HG03045 (cell line): Measurements from ENCODE around the gene TCEA2.
"Not testable (repeated sequence)": the region's sequence is repeated elsewhere in the genome, so short reads cannot be mapped to it uniquely, and the experiment has no call there.

ENCODE experiments used
- ATAC-seq: cut with Tn5 transposase; IDR thresholded peaks from one replicate; pipeline ENCODE4 v1.9.1; 2021; ENCODE audit warnings: mild to moderate bottlenecking, moderate library complexity; ENCODE audit not compliant: unreplicated experiment

TCEA2 gene

DNA sequence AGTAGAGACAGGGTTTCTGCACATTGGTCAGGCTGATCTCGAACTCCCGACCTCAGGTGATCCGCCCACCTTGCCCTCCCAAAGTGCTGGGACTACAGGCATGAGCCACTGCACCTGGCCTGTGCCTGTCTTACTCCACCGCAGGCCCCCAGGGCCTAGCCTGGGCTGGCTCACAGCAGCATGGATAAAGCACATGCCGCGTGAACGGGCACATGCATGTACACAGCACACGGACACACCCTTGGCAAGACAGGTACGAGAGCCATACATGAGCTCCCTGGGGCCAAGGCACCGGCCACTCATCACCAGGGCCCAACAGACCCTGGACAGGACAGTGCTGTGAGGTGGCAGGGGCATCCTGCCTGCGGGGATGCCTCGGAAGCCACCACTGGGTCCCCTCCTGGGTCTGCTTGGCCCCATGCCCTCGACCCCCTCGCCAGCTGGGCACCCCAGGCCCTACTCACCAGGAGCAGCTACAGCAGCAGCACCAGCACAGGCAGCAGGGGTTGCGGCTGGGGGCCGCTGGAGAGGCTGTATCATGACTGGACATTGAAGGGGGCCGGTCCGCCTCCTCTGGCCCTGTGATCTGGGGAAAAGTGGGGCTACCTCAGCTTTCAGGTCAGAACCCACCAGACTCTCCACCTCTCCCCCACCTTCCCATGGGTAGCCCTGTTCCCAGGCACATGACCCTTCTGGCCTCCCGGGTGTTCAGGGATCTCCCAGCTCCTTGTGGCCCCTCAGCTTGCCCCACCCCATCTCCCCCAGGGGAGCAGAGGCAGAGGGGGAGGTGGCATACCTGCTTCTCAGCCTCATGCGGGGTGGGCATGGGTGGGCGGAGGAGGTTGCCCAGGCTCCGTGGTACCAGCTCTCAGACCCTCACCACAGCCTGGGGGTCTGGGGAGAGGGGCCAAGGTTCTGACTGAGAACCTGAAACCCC, 13.3 kb downstream of the TCEA2 start:
- ATAC-seq, result no peak

DNA sequence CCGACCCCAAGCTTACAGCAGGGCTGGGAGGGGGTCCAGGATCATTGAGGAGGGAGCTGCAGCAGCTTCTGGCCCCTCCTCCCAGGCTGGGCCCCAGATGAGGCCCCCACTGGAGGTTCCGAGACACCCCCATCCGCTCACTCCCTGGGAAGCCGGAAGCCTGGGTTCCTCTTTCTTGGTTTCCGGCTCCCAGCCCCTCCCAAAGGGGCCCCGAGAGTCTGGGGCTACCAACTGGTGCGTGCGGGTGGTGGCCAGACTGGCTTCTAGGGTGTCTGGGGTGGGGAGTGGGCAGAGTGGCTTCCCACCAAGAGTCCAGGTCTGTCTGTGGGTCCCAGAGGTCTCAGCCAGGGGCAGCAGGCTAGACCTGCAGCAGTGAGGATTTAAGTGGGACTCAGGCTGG, 14.1 kb downstream of the TCEA2 start:
- ATAC-seq, result no peak

DNA sequence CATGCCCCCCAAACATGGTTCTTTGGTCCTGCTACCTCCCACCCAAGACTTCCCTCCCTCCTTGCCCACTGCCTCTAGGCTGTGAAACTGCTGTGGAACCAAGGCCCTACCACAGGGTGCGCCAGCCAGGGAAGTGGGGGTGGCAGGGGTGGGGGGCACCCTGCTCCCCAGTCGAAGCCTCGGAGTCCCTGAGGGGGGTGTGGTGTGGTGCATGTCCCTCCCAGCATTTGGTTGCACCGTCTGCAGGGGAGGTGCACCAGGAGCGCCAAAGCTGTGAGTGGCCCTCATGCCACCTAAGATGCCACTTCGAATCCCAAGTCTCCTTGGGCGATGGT, 14.5 kb downstream of the TCEA2 start:
- no peak for ATAC-seq

DNA sequence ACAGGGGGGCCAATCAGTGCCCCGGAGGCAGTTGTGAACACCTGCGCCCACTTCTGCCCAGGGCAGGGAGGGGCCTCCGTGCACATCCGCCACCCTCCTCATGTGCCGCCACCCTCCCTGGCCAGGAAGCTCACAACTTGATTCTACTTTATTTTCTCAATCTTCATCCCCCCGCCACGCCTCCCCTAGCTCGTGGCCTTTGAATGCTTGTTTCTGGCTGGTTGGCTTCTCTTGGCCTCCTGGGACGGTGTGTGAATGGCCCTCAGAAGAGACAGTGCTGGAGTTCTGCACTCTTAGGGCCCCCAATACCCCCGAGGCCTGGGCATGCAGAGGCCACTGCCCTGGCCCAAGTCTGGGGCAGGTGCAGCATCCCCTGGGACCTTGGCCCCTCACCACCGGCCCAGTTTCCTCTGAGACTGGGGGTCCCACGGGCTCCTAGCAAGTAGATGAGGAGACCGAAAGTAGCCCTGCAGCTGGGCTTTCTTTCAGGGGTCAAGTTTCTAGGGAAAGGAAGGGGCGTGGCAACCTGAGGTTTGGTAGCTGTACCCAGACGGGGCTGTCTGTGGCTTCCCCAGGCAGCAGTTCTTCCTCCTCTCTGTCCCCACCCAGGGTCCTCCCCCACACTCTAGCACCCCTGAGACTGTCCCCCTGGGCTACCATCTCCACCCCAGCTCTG, 15.0 kb downstream of the TCEA2 start:
- no peak for ATAC-seq

DNA sequence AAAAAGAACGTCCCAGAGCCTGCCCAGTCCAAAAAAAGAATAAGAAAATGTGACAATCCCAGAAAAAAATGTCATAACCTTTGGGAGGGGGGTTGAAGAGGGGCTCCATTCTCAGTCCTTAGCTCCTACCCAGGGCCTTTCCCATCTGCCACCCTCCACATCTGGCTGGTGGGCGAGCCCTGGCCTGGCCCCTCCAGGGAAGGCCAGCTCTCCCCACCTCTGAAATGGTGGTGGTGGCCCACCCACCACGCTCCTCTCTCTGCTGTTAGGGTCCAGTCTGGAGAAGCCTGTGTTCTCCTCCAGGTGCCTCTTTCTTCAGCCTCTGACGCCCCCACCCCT, 15.9 kb downstream of the TCEA2 start:
- no peak for ATAC-seq

DNA sequence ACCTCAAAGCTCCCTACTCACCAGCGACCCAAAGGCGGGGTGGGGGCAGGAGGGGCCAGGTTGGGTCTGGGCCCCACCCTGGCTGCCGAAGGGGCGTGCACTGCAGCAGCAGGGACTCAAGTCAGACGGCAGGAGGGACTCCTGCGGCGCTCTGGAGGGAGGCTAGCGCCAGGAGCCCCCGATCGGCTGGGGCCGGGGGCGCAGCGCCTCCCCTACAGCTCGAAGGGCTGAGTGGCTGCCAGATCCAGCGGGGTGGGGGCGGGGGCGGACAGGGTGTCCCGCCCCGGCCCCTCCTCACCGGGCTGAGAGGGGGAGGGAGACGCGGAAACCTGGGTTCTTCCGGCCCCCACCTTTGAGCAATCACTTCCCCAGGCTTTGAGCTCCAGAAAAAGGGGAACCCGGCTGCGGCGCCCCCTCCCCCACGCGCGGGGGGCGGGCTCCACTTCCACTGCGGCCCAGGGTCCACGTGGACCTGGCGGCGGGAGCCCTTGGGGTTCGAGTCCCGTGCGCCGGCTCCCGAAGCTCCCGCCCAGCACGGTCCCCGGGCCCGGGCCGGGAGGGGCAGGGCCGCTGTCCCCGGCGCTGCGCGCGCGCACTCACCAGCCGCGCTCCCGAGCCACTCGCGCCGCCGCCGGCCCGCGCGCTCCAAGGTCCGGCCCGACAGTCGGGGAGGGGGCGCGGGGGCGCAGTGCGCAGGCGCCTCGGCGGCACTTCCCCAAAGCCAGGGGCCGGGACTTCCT, 16.4 kb downstream of the TCEA2 start, which contains the start of gene RGS19:
Gene RGS19 (minus strand): TSS at position 246 of the 740 bp plus-strand sequence. CDS start 2,632 bp downstream, outside the sequence.
- peak; percentile 39 for ATAC-seq

DNA sequence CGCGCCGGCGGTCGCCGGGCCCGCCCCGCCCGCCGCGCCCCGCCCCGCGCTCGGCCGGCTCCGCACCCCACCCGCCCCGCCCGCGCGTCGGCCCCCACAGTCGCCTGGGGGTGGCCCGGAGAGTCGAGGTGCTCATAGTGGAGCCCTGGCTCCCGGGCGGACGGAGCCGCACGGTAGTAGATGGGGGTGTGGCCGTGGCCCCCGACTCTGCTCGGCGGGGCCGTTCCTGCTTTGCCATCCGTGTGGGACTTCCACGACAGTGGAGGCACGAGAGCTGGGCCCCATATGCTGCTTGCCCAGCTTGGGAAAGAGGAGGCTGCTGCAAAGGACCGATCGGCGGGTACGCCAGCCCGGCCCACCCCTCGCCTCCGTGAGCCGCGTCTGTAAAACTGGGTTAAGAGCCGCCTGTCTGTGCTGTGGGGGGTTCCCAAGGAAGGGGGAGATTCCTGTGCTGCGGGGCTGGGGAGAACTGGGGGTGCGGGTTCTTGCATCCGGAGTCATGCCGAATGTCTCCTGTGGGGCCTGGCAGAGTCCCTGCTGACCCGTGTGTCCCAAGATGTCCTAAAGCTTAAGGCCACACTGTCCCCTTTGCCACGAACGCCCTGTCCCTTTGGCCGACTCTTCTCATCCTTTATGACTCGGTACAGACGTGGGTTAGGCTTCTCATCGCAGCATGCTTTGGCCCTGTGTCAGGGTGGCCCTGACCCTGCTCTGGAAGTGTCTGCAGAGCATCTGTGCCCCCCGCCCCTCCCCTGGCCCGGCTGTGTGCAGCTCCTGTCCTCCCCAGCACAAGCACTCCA, 17.2 kb downstream of the TCEA2 start, which contains the start of gene OPRL1:
Gene OPRL1 (plus strand): TSS at position 70 of the 800 bp plus-strand sequence. CDS start 12,639 bp downstream, outside the sequence.
- ATAC-seq, result no peak

DNA sequence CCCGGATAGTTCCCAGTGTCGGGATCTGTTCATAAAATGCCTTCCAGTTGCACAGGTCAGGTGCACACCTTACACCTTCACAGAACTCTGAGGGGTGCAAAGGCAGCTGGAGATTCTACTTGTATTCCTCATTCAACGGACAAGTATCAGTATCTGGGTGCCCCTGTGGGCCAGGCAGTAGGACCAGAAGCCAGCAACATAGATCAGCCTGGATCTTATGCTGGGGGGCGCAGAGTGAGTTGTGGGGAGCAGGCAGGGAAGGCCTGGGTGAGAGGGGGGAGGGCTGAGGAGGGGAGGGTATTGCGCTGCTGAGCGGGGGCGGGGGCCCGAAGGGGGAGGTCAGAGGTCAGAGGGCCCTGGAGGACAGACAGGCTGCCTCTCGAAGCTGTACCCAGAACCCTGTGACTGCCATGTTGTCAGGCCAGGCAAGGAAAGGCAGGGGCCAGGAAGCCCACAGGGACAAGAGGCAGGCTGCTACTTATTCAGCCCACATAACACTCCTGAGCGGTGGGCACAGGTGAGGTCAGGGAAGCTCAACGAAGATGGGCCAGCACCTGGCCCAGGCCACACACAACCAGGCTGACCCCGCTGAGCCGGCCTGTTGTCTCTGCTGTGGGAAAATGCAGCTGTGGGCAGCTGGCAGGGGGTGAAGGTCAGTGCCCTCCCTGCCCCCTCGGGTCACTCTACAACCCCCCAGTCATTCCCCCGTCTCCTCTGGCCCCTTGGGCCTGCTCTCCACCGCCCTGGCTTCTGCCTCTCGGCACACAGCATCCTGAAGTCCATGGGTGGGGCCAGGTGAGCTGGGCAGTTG, 18.0 kb downstream of the TCEA2 start:
- ATAC-seq, result no peak

DNA sequence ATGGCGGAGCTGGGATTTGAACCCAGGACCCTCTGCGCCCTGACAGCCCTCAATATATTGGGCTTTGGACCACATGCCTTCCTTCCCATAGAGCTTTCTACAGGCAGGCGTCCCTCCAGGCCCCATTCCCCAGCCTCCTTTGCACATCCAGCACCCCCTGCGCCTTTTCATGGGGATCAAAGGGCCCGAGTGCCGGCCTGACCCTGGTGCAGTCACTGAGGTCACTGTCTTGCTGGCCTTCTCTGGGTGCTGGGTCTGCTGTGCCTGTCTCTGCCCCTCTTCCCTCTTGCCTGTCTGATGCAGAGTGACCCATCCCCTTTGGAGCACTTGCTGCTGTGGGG, 18.6 kb downstream of the TCEA2 start:
- ATAC-seq, result no peak

DNA sequence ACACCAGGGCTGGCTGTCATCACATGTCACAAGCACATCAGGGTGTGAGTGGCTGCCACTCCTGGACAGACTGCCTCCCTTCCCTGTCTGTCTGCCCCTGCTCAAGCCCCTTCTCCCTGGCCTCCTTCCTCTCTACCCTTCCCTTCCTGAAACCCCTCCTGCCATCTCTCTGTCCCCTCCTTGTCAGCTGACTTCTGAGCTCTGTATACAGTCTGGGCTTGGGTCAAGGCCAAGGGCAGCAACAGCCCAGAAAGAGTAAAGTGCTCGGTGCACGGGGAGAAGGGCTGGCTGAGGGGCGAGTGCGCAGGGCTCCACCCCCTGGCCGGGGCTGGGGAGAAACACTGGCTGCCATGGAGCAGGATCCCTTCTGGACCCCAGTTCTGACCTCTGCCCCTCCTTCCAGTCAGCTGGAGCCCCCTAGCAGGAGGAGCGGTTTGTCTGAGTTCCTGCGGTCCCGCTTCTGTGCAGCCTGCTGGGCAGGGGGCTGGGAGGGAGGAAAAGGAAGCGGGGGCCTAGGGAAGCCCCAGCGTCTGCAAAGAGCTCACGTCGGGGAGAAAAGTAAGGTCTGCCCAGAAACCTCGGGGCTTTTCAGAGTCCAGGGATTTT, 19.2 kb downstream of the TCEA2 start:
- ATAC-seq, result no peak

DNA sequence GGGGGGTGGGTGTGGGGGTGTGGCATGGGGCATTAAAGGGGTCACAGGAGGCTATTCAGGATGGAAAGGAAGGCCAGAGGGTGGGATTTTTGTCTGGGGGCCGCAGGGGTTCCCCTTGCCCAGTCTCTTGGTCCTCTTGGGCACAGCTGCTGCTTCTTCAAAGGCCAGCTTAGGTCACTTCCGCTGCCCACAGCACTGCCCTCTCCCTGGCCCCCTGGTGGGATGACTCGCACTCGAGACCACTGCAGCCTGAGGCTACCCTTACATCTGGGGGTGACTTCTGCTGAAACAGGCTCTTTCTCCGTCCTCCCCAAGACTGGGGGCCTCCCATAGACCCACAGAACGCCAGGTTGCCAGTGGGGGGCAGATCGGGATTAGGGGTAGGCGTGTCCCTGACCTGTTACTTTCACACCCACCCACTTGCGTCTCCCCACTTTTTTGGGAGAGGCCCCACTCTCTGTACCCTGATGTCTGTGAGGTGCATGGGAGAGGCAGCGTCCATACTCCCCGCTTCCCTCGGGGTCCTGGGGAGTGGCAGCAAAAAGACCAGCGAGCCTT, 19.9 kb downstream of the TCEA2 start:
- no peak for ATAC-seq

DNA sequence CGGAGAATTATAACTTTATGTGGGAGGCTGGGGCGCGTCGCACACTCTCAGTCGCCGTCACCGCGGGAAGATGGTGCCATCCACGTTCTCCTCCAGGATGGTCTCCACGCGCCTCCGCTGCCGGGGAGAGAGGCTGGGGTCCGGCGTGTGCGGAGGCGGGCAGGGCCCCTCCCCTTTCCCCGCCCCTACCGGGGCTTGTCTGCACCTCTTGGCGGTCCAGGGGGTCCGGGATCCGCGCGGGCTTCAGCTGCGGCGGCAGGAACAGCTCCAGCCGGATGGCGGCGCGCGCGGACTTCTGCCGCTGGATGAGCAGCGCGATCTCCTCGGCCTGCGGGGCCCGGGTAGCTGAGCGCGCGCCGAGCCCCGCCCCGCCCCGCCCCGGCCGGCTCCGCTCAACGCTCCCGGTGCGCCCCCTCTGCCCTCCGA, 20.4 kb downstream of the TCEA2 start:
- ATAC-seq, result no peak

DNA sequence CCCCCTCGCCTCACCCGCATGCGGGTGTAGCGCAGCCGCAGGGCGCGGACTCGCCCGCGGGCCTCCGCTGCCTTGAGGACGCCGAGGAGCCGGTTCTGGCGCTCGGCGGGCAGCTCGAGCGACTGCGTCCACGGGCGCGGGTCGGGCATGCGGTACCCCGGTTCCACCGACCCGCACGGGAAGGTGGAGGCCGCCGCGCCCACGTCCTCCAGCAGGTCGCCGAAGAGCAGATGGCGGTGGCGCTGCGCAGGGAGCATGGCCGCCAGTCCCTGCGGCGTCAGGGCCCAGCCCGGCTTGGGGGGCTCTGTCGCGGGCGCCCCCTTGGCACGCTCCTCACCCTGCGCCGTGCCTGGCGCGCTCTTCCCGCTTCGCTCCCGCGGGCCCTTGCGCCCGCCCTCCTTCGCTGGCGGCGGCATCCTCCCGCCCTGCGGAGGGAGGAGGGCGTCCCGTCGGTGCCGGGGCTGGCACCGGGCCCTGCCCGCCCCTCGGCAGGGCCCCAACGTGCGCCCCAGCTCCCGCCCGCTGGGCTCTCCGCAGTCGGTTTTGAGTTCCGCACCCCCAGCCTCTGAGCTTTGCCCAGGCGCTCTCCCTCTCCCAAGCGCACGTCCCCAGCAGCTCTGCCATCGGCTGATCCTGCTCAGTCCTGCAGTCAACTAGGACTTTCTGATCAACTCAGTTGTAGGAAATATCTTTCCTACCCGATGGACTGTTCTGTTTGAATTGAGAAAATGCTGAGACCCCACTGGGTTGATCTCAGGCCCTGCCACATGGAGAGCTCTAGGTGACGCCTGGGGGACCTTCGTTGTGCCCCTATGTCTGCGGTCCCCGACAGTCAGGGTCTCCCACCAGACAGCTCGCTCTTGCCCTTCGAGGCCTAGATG, 21.0 kb downstream of the TCEA2 start, which contains the start of gene LKAAEAR1:
Gene LKAAEAR1 (minus strand): TSS at position 595 of the 881 bp plus-strand sequence. CDS start 179 bp downstream, at position 416.
- ATAC-seq, result no peak

DNA sequence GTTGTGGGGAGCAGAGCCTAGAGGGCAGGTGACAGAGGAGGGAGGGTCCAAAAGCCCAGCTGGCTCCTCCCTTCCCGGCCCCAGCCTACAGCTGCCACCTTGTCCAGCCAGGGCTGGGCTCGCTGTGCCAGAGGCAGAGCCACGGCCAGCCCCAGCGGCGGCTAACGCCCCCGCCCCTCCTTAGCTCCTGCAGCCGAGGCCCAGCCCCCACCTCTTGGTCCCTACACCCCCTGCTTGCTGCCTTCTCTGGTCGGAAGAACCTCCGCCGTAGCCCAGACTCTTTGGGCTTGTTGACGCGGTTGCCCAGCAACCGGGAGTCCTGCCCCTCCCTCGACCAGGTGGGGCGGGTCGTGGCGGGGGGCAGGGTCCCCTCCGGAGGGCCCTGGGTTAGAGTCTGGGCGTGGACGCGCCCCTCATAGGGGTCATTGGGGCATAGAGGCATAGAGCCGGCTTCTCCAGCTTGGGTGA, 21.7 kb downstream of the TCEA2 start:
- no peak for ATAC-seq

DNA sequence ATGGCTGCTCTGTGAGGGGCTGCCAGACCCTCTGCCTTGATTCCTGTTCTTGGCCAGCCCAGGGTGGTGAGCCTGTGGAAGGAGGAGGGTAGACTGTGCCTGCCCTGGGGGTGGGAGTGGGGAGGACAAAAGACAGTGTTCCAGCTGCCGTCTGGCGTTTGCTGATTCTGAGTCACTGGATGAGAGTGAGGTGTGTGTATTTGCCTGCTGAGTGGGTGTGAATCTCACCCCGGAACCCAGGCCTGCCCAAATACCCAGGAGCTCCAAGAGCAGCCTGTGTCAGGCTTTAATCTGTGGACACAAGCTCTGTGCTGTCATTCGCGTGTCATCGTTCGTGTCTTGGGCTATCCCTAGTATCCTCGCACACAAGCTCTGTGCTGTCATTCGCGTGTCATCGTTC, 23.8 kb downstream of the TCEA2 start:
- ATAC-seq, result no peak

DNA sequence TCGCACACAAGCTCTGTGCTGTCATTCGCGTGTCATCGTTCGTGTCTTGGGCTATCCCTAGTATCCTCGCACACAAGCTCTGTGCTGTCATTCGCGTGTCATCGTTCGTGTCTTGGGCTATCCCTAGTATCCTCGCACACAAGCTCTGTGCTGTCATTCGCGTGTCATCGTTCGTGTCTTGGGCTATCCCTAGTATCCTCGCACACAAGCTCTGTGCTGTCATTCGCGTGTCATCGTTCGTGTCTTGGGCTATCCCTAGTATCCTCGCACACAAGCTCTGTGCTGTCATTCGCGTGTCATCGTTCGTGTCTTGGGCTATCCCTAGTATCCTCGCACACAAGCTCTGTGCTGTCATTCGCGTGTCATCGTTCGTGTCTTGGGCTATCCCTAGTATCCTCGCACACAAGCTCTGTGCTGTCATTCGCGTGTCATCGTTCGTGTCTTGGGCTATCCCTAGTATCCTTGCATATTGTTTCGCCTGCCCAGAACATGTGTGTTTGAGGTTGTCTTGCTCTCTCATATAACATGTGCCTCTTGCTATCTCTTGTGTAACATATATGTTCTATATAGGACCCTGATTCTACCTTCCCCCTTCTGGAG, 24.3 kb downstream of the TCEA2 start:
- ATAC-seq, result not testable (repeated sequence)

DNA sequence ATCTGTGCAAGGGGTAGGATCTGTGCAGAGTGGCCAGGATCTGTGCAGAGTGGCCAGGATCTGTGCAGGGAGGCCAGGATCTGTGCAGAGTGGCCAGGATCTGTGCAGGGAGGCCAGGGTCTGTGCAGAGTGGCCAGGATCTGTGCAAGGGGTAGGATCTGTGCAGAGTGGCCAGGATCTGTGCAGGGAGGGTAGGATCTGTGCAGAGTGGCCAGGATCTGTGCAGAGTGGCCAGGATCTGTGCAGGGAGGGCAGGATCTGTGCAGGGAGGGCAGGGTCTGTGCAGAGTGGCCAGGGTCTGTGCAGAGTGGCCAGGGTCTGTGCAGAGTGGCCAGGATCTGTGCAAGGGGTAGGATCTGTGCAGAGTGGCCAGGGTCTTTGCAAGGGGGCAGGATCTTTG, 25.6 kb downstream of the TCEA2 start:
- ATAC-seq, result not testable (repeated sequence)

DNA sequence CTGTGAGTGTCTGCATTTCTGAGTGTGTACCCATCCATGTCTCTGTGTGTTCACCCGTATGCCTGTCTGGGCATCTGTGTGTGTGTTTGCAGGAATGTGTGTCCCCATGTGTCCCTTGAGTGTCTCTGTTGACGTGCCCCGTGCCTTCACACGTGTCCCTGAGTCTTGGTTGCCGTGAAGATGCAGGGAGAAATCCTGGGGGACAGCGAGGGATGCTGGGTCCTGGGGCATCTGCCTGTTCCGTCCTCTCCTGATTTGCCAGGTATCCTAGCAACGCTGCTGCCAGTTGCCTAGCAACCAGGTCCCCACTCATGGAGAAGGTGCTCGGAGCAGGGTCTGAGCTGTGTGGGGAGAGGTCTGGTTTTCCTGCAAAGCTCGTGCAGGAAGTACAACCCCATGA, 27.2 kb downstream of the TCEA2 start:
- no peak for ATAC-seq
